Endothelial cell of umbilical vein (primary cell): ENCODE measurements around the gene SPATA22. TPM values are rescaled to one million over a fixed set of nuclear protein-coding genes. Genes with fewer than 3 reads are reported as not detected.

Source experiments
- BruUV-seq: library from RNA; stranded (reverse); fragments of 400-500 nt; replicated peaks from 2 replicates; lab custom pipeline; 2021; lab: Mats Ljungman, UMichigan
- CTCF ChIA-PET: fragments of 300-600, 350-600 bp; sonication (Branson Sonifier 250); formaldehyde crosslinking; loops from one replicate; lab custom pipeline; 2021; ENCODE audit warnings: antibody characterized with exemption, inconsistent platforms; lab: Charles Lee
- POLR2A ChIA-PET: fragments of 300-600, 350-600 bp; sonication (Branson Sonifier 250); formaldehyde crosslinking; loops from one replicate; lab custom pipeline; 2021; ENCODE audit warnings: antibody characterized with exemption, inconsistent platforms; lab: Charles Lee
- DNase-seq: peaks from one replicate; pipeline ENCODE4 v3.0.0-alpha.2; 2011; ENCODE audit warnings: low read depth, low spot score
- FAIRE-seq: peaks from 2 replicates; lab custom pipeline; 2011; peaks lifted over from hg19 to GRCh38; lab: Jason Lieb, UNC
- H2AFZ ChIP-seq: 2 replicates; pipeline ENCODE4 v1.6.0; 2012; ENCODE audit warnings: low read depth, low read length, control low read depth, inconsistent platforms
- H3K27ac ChIP-seq: 2 replicates; pipeline ENCODE4 v1.5.1; 2011; ENCODE audit warnings: low read depth, mild to moderate bottlenecking, control low read depth, low read length, moderate library complexity; ENCODE audit not compliant: insufficient read depth
- H3K27me3 ChIP-seq, 2 experiments: 2 replicates each; pipeline versions ENCODE4 v1.6.0 to v1.6.1; 2011; ENCODE audit warnings: low read length in 2 of 2, mixed read lengths in 1 of 2; ENCODE audit not compliant: control insufficient read depth in 2 of 2, insufficient read depth in 2 of 2
- H3K36me3 ChIP-seq, 2 experiments: 2 replicates in 1 of 2; 3 replicates in 1 of 2; pipeline ENCODE4 v1.5.1; 2011; ENCODE audit warnings: low read length in 2 of 2, mild to moderate bottlenecking in 1 of 2, moderate library complexity in 1 of 2; ENCODE audit not compliant: control insufficient read depth in 2 of 2, insufficient read depth in 2 of 2; ENCODE audit errors: extremely low read depth in 1 of 2
- H3K4me1 ChIP-seq: 3 replicates; pipeline ENCODE4 v1.5.1; 2011; ENCODE audit warnings: mild to moderate bottlenecking, low read length; ENCODE audit not compliant: control insufficient read depth, insufficient read depth; ENCODE audit errors: extremely low read depth
- H3K4me2 ChIP-seq: 2 replicates; pipeline ENCODE4 v1.6.1; 2011; ENCODE audit warnings: low read length, control low read depth, mixed read lengths; ENCODE audit not compliant: insufficient read depth
- H3K4me3 ChIP-seq, 3 experiments: fragments of 200-600 bp in 1 of 3; sonication (generic), shearing (Covaris generic) in 1 of 3; replicated peaks in 1 of 3; 2 replicates each; pipeline ENCODE4 v1.5.1; 2011 to 2016; ENCODE audit warnings: control low read depth in 3 of 3, low read length in 3 of 3, mild to moderate bottlenecking in 2 of 3, inconsistent platforms in 1 of 3, low read depth in 1 of 3, moderate library complexity in 1 of 3; ENCODE audit not compliant: insufficient read depth in 1 of 3
- H3K79me2 ChIP-seq: 2 replicates; pipeline ENCODE4 v1.6.0; 2012; ENCODE audit warnings: low read length, inconsistent platforms; ENCODE audit not compliant: control insufficient read depth, insufficient read depth
- H3K9ac ChIP-seq: replicated peaks from 2 replicates; pipeline ENCODE3; 2011; ENCODE audit warnings: low read length, control low read depth; ENCODE audit not compliant: insufficient read depth; ENCODE audit errors: extremely low read depth
- H3K9me1 ChIP-seq: replicated peaks from 3 replicates; pipeline ENCODE4 v1.6.0; 2011; ENCODE audit warnings: mild to moderate bottlenecking, low read length; ENCODE audit not compliant: control insufficient read depth, insufficient read depth; ENCODE audit errors: extremely low read depth
- H3K9me3 ChIP-seq: replicated peaks from 2 replicates; pipeline ENCODE4 v1.5.1; 2012; ENCODE audit warnings: low read length, inconsistent platforms; ENCODE audit not compliant: control insufficient read depth, insufficient read depth
- H4K20me1 ChIP-seq: replicated peaks from 2 replicates; pipeline ENCODE3; 2011; ENCODE audit warnings: mild to moderate bottlenecking, low read length; ENCODE audit not compliant: control insufficient read depth, insufficient read depth; ENCODE audit errors: extremely low read depth
- EZH2 ChIP-seq: IDR thresholded peaks from 2 replicates; pipeline ENCODE4 v1.6.1; 2012; ENCODE audit warnings: borderline replicate concordance, low read depth, mild to moderate bottlenecking, moderate library complexity, low read length, inconsistent platforms; ENCODE audit not compliant: severe bottlenecking
- FOS ChIP-seq: IDR thresholded peaks from 2 replicates; pipeline ENCODE4 v1.6.1; 2011; ENCODE audit warnings: mild to moderate bottlenecking, low read length, moderate library complexity, borderline replicate concordance; ENCODE audit not compliant: insufficient read depth
- GATA2 ChIP-seq: IDR thresholded peaks from 2 replicates; pipeline ENCODE4 v1.7.0; 2011; ENCODE audit warnings: low read depth, mild to moderate bottlenecking, moderate library complexity, mixed read lengths, low read length; ENCODE audit not compliant: insufficient read length, insufficient read depth
- JUN ChIP-seq: IDR thresholded peaks from 2 replicates; pipeline ENCODE4 v1.6.1; 2011; ENCODE audit warnings: borderline replicate concordance, low read depth; ENCODE audit not compliant: insufficient read length, insufficient read depth
- MYC ChIP-seq: IDR thresholded peaks from one replicate; pipeline ENCODE4 v1.6.1; 2011; ENCODE audit warnings: mild to moderate bottlenecking, low read depth, low read length
- POLR2A ChIP-seq: IDR thresholded peaks from 2 replicates; pipeline ENCODE4 v1.6.1; 2012; ENCODE audit warnings: low read depth, mild to moderate bottlenecking, control low read depth, low read length
- POLR2AphosphoS5 ChIP-seq: IDR thresholded peaks from 2 replicates; pipeline ENCODE4 v1.6.1; 2012; ENCODE audit warnings: low read depth, mild to moderate bottlenecking, control low read depth, low read length, moderate library complexity; ENCODE audit not compliant: insufficient read depth
- dilution Hi-C: fragments of 300-500 bp; cut with MboI; formaldehyde crosslinking; loops from one replicate; pipeline ENCODE4 v1.15.0; 2019; ENCODE audit warnings: low sequenced_read_pairs; ENCODE audit not compliant: extremely low pct_ligation_motif_present
- intact Hi-C: fragments of 100-400 bp; cut with micrococcal nuclease; formaldehyde crosslinking; loops from one replicate; pipeline ENCODE4 v1.10.0; 2022
- polyA plus RNA-seq, 4 experiments: library from polyadenylated mRNA; depleted of rRNA in 3 of 4; stranded (reverse) in 3 of 4; unstranded in 1 of 4; fragments of >200 nt; gene quantifications; 2 replicates each; pipeline versions ENCODE4 v1.2.1 to v1.2.3, GENCODE V29; 2011 to 2012; ENCODE audit warnings: missing spikeins in 1 of 4
- total RNA-seq: library from RNA; stranded (reverse); gene quantifications from 2 replicates; pipeline ENCODE4 v1.2.3, GENCODE V29; 2021
- TF ChIP-seq, protein P1 (sequence below), 2 donors: IDR thresholded peaks; 1 replicate in 1 of 2; 2 replicates in 1 of 2; pipeline ENCODE4 v1.5.1; 2011; ENCODE audit warnings: low read length in 2 of 2, mild to moderate bottlenecking in 2 of 2, moderate library complexity in 2 of 2, control low read depth in 1 of 2, inconsistent platforms in 1 of 2, low read depth in 1 of 2; ENCODE audit not compliant: insufficient read depth in 1 of 2; ENCODE audit errors: extremely low read depth in 1 of 2
- TF ChIP-seq, protein P2 (sequence below): IDR thresholded peaks from 2 replicates; pipeline ENCODE4 v1.6.1; 2011; ENCODE audit not compliant: insufficient read depth, insufficient read length

SPATA22 gene
- total and polyA plus RNA-seq, 2 donors (not counting 3 experiments of a cell fraction or from before 2014, with no cell fraction given), result 4.3 TPM; not detected in 1

DNA sequence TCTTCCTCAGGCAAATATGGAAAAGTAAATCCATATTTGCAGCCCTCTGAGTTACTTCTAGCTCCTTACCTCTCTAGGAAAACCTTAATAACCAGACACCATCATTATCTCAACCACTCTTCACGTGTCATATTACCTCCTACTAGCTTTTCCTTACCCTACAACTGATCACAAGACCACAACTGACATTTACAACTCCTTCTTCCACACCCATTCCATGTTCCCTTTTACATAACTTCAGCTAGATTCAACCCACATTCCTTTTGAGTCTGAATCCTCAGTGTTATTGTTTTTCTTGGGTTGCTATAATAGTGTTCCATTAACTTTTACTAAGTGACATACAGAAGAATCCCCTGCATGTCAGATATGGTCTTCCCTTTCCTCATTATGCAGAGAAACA lies 33.3 kb downstream of the SPATA22 start:
- Histone ChIP-seq H3K27ac (no peak overlapping the region), H3K9me1 (no peaks in the 10 kb centered on the region), H2AFZ (no peak overlapping the region), H3K4me3 (no peak overlapping the region), H3K9ac (no peak overlapping the region), H3K4me2 (no peak overlapping the region), H3K9me3 (peaks cover 2% of the 10 kb centered on the region), H3K4me1 (no peaks in the 10 kb centered on the region), H3K79me2 (no peaks in the 10 kb centered on the region), H3K27me3 (no peaks in the 10 kb centered on the region), H3K36me3 (no peaks in the 10 kb centered on the region), H4K20me1 (no peaks in the 10 kb centered on the region)
- dilution Hi-C loops, result no loop called here
- DNase-seq, result no peak
- POLR2A ChIA-PET, result no interaction called here
- no peak for FAIRE-seq
- no TSS peak for BruUV-seq
- CTCF ChIA-PET, result no interaction called here
- intact Hi-C loops, result no loop called here
- TF ChIP-seq EZH2 (no peak), POLR2AphosphoS5 (no peak), MYC (no peak), POLR2A (no peak), JUN (no peak), GATA2 (no peak), FOS (no peak)
- TF ChIP-seq, protein P1, sequence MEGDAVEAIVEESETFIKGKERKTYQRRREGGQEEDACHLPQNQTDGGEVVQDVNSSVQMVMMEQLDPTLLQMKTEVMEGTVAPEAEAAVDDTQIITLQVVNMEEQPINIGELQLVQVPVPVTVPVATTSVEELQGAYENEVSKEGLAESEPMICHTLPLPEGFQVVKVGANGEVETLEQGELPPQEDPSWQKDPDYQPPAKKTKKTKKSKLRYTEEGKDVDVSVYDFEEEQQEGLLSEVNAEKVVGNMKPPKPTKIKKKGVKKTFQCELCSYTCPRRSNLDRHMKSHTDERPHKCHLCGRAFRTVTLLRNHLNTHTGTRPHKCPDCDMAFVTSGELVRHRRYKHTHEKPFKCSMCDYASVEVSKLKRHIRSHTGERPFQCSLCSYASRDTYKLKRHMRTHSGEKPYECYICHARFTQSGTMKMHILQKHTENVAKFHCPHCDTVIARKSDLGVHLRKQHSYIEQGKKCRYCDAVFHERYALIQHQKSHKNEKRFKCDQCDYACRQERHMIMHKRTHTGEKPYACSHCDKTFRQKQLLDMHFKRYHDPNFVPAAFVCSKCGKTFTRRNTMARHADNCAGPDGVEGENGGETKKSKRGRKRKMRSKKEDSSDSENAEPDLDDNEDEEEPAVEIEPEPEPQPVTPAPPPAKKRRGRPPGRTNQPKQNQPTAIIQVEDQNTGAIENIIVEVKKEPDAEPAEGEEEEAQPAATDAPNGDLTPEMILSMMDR (IDR thresholded peaks at IDR 0.05; ENCODE audit: extremely low read depth in 1 of 2, insufficient read depth in 1 of 2, low read depth in 1 of 2, low read length in 2 of 2), result no peak
- TF ChIP-seq, protein P2, sequence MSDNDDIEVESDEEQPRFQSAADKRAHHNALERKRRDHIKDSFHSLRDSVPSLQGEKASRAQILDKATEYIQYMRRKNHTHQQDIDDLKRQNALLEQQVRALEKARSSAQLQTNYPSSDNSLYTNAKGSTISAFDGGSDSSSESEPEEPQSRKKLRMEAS, result no peak
